WTC11 (cell line): ENCODE measurements around the gene RAPGEF6. TPM values are rescaled to one million over a fixed set of nuclear protein-coding genes. Genes with fewer than 3 reads are reported as not detected.

Experiments
- ATAC-seq: fragments of 200-7000 bp; cut with Tn5 transposase; 2 replicates; pipeline ENCODE4 v1.10.0; 2021; ENCODE audit warnings: mild to moderate bottlenecking, moderate library complexity
- CTCF ChIA-PET: fragments of 300-600 bp; sonication (Branson Sonifier 250); formaldehyde crosslinking; loops from one replicate; lab custom pipeline; 2021; ENCODE audit warnings: antibody characterized with exemption; lab: Charles Lee
- POLR2A ChIA-PET: fragments of 350-600 bp; sonication (Branson Sonifier 250); formaldehyde crosslinking; loops from one replicate; lab custom pipeline; 2021; ENCODE audit warnings: antibody characterized with exemption; lab: Charles Lee
- DNase-seq: peaks from one replicate; pipeline ENCODE4 v3.0.0; 2021; ENCODE audit warnings: low spot score
- H3K27ac Mint-ChIP-seq: 2 replicates; pipeline ENCODE4 v1.8.0; 2021; ENCODE audit warnings: mixed read lengths
- H3K27me3 Mint-ChIP-seq: 2 replicates; pipeline ENCODE4 v1.8.0; 2021; ENCODE audit warnings: low read depth, mild to moderate bottlenecking, moderate library complexity, mixed read lengths
- H3K36me3 Mint-ChIP-seq: 2 replicates; pipeline ENCODE4 v1.8.0; 2021; ENCODE audit warnings: mixed read lengths
- H3K4me1 Mint-ChIP-seq: 2 replicates; pipeline ENCODE4 v1.8.0; 2022; ENCODE audit warnings: mixed read lengths
- H3K4me3 Mint-ChIP-seq: 2 replicates; pipeline ENCODE4 v1.8.0; 2021; ENCODE audit warnings: mild to moderate bottlenecking, moderate library complexity, mixed read lengths
- H3K9me3 Mint-ChIP-seq: 2 replicates; pipeline ENCODE4 v1.8.0; 2021; ENCODE audit warnings: mixed read lengths
- ATF1 ChIP-seq: sonication (generic); formaldehyde crosslinking; IDR thresholded peaks from 2 replicates; pipeline ENCODE4 v1.8.1; 2023; ENCODE audit warnings: mild to moderate bottlenecking, moderate library complexity, missing genetic modification reagents
- CREB1 ChIP-seq: sonication (generic); formaldehyde crosslinking; IDR thresholded peaks from 2 replicates; pipeline ENCODE4 v1.8.0; 2023; ENCODE audit warnings: mild to moderate bottlenecking, missing genetic modification reagents
- CREM ChIP-seq: sonication (generic); formaldehyde crosslinking; IDR thresholded peaks from 2 replicates; pipeline ENCODE4 v1.8.1; 2022; ENCODE audit warnings: mild to moderate bottlenecking, missing genetic modification reagents, moderate library complexity
- ETV6 ChIP-seq: sonication (generic); formaldehyde crosslinking; IDR thresholded peaks from 2 replicates; pipeline ENCODE4 v1.8.1; 2022; ENCODE audit warnings: mild to moderate bottlenecking, missing genetic modification reagents
- FOXK1 ChIP-seq: sonication (generic); formaldehyde crosslinking; IDR thresholded peaks from 2 replicates; pipeline ENCODE4 v1.8.0; 2022; ENCODE audit warnings: mild to moderate bottlenecking, moderate library complexity, missing genetic modification reagents
- FOXP1 ChIP-seq: sonication (generic); formaldehyde crosslinking; IDR thresholded peaks from 2 replicates; pipeline ENCODE4 v1.8.0; 2022; ENCODE audit warnings: missing genetic modification reagents, mild to moderate bottlenecking, moderate library complexity, borderline replicate concordance
- RELA ChIP-seq: sonication (generic); formaldehyde crosslinking; IDR thresholded peaks from 2 replicates; pipeline ENCODE4 v1.8.1; 2022; ENCODE audit warnings: missing genetic modification reagents, mild to moderate bottlenecking, borderline replicate concordance
- SOX15 ChIP-seq: fragments of 250-450 bp; sonication (Bioruptor Pico); IDR thresholded peaks from 2 replicates; pipeline ENCODE4 v1.9.0; 2021; ENCODE audit warnings: mild to moderate bottlenecking
- ZNF671 ChIP-seq: fragments of 250-450 bp; sonication (Bioruptor Pico); IDR thresholded peaks from 2 replicates; pipeline ENCODE4 v1.8.0; 2021; ENCODE audit warnings: mild to moderate bottlenecking
- total RNA-seq: library from RNA; stranded (reverse); gene quantifications from 3 replicates; pipeline ENCODE4 v1.2.3, GENCODE V29; 2021
- TF ChIP-seq, protein P1 (sequence below): sonication (generic); formaldehyde crosslinking; IDR thresholded peaks from 2 replicates; pipeline ENCODE4 v1.8.0; 2022; ENCODE audit warnings: mild to moderate bottlenecking, missing genetic modification reagents
- TF ChIP-seq, protein P2 (sequence below): fragments of 250-450 bp; sonication (Bioruptor Pico); IDR thresholded peaks from 2 replicates; pipeline ENCODE4 v1.9.0; 2021; ENCODE audit warnings: moderate library complexity, mild to moderate bottlenecking, inconsistent platforms, borderline replicate concordance
- TF ChIP-seq, protein P3 (sequence below): sonication (generic); formaldehyde crosslinking; IDR thresholded peaks from 2 replicates; pipeline ENCODE4 v1.8.1; 2022; ENCODE audit warnings: low read depth, mild to moderate bottlenecking, moderate library complexity, missing genetic modification reagents, borderline replicate concordance
- TF ChIP-seq, protein P4 (sequence below): sonication (generic); formaldehyde crosslinking; IDR thresholded peaks from 2 replicates; pipeline ENCODE4 v1.8.1; 2022; ENCODE audit warnings: missing genetic modification reagents, borderline replicate concordance
- TF ChIP-seq, protein P5 (sequence below): sonication (generic); formaldehyde crosslinking; IDR thresholded peaks from 2 replicates; pipeline ENCODE4 v1.8.0; 2022; ENCODE audit warnings: missing genetic modification reagents
- TF ChIP-seq, protein P6 (sequence below): sonication (generic); formaldehyde crosslinking; IDR thresholded peaks from 2 replicates; pipeline ENCODE4 v1.8.0; 2023; ENCODE audit warnings: missing genetic modification reagents, mild to moderate bottlenecking, borderline replicate concordance

The RAPGEF6 gene
- total RNA-seq, 1 experiment from 2014 or later: 18.0 TPM

DNA sequence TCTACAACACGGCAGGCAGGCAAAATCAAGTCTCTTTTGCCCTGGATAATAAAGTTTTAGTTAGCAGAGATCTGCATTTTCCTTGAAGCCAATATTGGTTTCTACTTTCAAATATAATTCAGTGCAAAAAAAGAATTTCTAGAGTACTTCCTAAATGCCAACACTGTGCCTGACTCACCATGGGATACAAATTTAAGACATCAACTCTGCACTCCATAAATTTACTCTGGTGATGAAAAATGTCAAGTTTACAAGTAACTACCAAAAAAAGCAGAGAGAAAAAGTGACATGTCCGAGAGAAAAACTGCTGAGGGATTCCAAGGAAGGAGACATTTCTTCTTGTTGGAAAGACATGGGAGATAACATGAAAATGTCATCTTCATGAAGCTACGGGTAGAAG is 119.7 kb downstream of the RAPGEF6 start (continued):
- TF ChIP-seq, protein P1, sequence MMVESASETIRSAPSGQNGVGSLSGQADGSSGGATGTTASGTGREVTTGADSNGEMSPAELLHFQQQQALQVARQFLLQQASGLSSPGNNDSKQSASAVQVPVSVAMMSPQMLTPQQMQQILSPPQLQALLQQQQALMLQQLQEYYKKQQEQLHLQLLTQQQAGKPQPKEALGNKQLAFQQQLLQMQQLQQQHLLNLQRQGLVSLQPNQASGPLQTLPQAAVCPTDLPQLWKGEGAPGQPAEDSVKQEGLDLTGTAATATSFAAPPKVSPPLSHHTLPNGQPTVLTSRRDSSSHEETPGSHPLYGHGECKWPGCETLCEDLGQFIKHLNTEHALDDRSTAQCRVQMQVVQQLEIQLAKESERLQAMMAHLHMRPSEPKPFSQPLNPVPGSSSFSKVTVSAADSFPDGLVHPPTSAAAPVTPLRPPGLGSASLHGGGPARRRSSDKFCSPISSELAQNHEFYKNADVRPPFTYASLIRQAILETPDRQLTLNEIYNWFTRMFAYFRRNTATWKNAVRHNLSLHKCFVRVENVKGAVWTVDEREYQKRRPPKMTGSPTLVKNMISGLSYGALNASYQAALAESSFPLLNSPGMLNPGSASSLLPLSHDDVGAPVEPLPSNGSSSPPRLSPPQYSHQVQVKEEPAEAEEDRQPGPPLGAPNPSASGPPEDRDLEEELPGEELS (CRISPR knock-in tag): no peak
- TF ChIP-seq FOXP1 (CRISPR knock-in tag) (no peak), ETV6 (no peak), SOX15 (no peak), ZNF671 (CRISPR knock-in tag) (no peak), CREM (CRISPR knock-in tag) (no peak), CREB1 (no peak), FOXK1 (no peak)
- TF ChIP-seq, protein P2, sequence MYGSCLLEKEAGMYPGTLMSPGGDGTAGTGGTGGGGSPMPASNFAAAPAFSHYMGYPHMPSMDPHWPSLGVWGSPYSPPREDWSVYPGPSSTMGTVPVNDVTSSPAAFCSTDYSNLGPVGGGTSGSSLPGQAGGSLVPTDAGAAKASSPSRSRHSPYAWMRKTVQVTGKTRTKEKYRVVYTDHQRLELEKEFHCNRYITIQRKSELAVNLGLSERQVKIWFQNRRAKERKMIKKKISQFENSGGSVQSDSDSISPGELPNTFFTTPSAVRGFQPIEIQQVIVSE (CRISPR knock-in tag): no peak
- TF ChIP-seq, protein P3, sequence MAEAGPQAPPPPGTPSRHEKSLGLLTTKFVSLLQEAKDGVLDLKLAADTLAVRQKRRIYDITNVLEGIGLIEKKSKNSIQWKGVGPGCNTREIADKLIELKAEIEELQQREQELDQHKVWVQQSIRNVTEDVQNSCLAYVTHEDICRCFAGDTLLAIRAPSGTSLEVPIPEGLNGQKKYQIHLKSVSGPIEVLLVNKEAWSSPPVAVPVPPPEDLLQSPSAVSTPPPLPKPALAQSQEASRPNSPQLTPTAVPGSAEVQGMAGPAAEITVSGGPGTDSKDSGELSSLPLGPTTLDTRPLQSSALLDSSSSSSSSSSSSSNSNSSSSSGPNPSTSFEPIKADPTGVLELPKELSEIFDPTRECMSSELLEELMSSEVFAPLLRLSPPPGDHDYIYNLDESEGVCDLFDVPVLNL: no peak
- TF ChIP-seq, all 79 proteins: peak for 0

DNA sequence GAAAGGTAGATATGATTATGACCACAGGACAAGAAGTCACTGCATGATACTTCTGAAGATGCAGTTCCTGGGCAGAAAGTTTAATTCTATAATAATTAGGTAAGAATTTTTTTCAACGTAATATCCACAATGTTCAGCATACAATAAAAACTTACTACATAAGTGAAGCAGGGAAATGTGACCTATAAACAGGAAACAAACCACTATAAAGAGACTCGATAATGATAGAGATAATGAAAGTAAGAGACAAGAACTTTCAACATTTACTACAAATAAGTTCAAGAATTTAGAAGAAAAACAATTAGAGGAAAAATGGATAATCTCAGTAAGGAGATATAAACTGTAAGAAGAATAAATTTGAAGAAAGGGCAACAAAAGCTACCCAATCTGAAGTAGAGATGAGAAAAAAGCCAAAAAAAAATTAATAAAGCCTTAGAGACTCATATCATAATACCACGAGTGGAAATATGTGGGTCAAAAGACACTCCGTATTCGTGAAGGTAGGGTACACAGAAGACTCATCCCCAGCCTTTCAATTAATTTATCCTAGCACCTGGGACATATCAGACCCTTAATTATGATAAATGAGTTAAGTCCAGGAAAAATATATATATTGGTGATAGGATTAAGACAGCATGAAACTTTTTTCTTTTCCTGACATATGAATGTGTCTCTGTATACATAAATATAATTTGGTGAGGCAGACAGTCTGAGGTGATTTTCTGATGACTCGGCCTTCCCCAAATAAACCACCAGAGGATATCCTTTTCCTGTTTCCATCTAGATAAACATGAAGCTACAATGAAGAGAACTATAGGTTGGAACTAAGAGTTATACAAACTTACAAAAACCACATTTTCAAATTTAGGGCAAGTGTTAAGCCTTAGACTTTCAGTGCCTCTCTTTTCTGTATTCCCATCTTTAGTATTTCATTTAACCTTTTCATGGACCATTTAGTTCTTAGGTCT is 120.4 kb downstream of the RAPGEF6 start:
- Mint-ChIP-seq H3K27me3 (no peaks in the 10 kb centered on the region), H3K4me3 (no peak overlapping the region), H3K27ac (no peak overlapping the region), H3K9me3 (no peaks in the 10 kb centered on the region), H3K36me3 (peaks cover 11% of the 10 kb centered on the region), H3K4me1 (peaks cover 4% of the 10 kb centered on the region)
- DNase-seq (no peak), ATAC-seq (no peak)
- POLR2A ChIA-PET: no interaction called here
- CTCF ChIA-PET: no interaction called here
- TF ChIP-seq FOXP1 (CRISPR knock-in tag): no peak
- TF ChIP-seq, protein P4, sequence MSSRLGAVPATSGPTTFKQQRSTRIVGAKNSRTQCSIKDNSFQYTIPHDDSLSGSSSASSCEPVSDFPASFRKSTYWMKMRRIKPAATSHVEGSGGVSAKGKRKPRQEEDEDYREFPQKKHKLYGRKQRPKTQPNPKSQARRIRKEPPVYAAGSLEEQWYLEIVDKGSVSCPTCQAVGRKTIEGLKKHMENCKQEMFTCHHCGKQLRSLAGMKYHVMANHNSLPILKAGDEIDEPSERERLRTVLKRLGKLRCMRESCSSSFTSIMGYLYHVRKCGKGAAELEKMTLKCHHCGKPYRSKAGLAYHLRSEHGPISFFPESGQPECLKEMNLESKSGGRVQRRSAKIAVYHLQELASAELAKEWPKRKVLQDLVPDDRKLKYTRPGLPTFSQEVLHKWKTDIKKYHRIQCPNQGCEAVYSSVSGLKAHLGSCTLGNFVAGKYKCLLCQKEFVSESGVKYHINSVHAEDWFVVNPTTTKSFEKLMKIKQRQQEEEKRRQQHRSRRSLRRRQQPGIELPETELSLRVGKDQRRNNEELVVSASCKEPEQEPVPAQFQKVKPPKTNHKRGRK (CRISPR knock-in tag): no peak
- TF ChIP-seq RELA (CRISPR knock-in tag): no peak
- no peak for TF ChIP-seq ATF1
- TF ChIP-seq, protein P1 (CRISPR knock-in tag): no peak
- TF ChIP-seq, protein P5, sequence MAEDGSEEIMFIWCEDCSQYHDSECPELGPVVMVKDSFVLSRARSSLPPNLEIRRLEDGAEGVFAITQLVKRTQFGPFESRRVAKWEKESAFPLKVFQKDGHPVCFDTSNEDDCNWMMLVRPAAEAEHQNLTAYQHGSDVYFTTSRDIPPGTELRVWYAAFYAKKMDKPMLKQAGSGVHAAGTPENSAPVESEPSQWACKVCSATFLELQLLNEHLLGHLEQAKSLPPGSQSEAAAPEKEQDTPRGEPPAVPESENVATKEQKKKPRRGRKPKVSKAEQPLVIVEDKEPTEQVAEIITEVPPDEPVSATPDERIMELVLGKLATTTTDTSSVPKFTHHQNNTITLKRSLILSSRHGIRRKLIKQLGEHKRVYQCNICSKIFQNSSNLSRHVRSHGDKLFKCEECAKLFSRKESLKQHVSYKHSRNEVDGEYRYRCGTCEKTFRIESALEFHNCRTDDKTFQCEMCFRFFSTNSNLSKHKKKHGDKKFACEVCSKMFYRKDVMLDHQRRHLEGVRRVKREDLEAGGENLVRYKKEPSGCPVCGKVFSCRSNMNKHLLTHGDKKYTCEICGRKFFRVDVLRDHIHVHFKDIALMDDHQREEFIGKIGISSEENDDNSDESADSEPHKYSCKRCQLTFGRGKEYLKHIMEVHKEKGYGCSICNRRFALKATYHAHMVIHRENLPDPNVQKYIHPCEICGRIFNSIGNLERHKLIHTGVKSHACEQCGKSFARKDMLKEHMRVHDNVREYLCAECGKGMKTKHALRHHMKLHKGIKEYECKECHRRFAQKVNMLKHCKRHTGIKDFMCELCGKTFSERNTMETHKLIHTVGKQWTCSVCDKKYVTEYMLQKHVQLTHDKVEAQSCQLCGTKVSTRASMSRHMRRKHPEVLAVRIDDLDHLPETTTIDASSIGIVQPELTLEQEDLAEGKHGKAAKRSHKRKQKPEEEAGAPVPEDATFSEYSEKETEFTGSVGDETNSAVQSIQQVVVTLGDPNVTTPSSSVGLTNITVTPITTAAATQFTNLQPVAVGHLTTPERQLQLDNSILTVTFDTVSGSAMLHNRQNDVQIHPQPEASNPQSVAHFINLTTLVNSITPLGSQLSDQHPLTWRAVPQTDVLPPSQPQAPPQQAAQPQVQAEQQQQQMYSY: no peak
- TF ChIP-seq, protein P6, sequence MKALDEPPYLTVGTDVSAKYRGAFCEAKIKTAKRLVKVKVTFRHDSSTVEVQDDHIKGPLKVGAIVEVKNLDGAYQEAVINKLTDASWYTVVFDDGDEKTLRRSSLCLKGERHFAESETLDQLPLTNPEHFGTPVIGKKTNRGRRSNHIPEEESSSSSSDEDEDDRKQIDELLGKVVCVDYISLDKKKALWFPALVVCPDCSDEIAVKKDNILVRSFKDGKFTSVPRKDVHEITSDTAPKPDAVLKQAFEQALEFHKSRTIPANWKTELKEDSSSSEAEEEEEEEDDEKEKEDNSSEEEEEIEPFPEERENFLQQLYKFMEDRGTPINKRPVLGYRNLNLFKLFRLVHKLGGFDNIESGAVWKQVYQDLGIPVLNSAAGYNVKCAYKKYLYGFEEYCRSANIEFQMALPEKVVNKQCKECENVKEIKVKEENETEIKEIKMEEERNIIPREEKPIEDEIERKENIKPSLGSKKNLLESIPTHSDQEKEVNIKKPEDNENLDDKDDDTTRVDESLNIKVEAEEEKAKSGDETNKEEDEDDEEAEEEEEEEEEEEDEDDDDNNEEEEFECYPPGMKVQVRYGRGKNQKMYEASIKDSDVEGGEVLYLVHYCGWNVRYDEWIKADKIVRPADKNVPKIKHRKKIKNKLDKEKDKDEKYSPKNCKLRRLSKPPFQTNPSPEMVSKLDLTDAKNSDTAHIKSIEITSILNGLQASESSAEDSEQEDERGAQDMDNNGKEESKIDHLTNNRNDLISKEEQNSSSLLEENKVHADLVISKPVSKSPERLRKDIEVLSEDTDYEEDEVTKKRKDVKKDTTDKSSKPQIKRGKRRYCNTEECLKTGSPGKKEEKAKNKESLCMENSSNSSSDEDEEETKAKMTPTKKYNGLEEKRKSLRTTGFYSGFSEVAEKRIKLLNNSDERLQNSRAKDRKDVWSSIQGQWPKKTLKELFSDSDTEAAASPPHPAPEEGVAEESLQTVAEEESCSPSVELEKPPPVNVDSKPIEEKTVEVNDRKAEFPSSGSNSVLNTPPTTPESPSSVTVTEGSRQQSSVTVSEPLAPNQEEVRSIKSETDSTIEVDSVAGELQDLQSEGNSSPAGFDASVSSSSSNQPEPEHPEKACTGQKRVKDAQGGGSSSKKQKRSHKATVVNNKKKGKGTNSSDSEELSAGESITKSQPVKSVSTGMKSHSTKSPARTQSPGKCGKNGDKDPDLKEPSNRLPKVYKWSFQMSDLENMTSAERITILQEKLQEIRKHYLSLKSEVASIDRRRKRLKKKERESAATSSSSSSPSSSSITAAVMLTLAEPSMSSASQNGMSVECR: no peak
